ENCODE results near the gene EIF3F. TPM values are rescaled to one million over a fixed set of nuclear protein-coding genes. Genes with fewer than 3 reads are reported as not detected.

EIF3F gene
- total and polyA plus RNA-seq, 4 donors = 110 to 277 (median 217) TPM

DNA sequence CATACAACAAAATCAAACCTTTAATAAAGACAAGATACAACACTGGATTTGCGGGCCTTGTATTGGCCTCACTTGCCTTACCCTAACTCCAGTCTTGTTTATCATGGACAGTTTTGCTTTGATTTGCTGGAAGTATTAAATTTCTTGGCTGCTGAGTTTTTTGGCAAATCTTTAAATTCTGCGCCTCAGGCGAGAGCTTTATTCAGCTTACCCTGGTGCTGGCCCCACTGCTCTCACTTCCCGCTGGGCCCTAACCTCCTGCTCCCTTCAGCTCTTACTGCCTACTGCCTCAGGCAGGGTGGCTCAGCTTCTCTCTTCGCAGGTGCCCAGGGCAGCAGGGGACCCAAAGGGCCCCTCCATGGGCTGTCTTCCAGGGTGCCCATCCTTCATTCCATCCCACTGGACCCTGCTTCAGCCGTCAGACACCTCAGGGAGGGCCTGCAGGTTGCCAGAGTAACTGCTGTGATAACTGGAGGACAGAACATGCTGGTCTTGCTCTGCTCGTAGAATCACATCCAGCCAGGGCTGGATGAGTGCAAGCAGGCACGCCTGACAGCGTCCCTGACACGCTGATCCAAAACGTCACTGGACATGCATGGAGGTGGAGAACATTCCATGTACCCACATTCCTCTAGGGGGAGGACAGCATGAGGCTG, 48.2 kb downstream of the EIF3F start:
- H3K27me3 ChIP-seq (ENCODE audit: control insufficient read depth, insufficient read depth, low read length) = no peaks in the 10 kb centered on the region
- DNase-seq (ENCODE audit: low read depth in 4 of 6, low spot score in 6 of 6) = peak in 1 of 6 donors; percentile 61
- peak overlapping the region; percentile 43 for H3K27ac ChIP-seq (ENCODE audit: low read depth, low read length)
- H3K4me3 ChIP-seq (ENCODE audit: low read depth, low read length) = no peak overlapping the region
- WGBS (ENCODE audit: insufficient coverage) = 65% methylated on average over 10 of the region's 11 CpGs
- H3K4me1 ChIP-seq (ENCODE audit: control insufficient read depth, insufficient read depth, low read length) = peaks cover 52% of the 10 kb centered on the region
- no peaks in the 10 kb centered on the region for H3K9me3 ChIP-seq (ENCODE audit: control insufficient read depth, insufficient read depth, low read length)
- H3K36me3 ChIP-seq (ENCODE audit: control insufficient read depth, insufficient read depth, low read length) = peaks cover 4% of the 10 kb centered on the region

DNA sequence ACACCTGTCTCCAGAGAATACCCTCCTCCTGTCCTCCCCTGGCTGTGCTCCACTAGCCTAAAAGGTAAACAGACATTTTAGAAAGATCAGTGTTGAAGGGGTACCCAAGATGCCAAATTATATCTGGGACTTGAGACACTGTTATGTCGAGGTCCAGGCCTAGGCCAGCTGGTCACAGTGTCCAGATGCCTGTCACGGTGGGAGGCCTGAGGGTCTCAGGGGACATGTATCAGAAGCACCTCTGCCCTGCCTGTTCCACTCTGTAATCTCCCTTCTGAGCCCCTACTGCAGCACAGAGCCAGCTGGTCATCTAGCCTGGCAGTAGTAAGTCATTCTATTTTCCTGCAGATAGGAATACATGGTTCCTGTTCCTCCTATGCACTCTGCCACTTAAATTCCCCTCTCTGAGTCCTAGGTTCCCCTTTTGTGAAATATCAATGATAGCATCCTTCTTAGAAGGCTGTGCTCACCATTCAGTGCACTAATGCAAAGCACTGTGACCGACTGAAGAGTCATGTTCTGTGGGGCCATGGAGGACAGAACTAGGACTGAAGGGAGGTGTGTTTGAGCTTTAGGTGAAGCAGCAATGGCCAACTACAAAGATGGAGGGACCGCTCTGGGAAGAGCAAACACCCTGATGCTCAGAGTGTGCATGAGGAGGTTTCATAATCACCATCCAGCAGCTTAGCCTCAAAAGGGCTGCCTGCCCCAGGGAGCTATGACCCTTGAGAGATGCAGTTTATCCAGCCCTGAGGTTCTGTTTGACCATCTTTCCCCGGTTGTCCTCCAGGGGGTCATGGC, 49.1 kb downstream of the EIF3F start:
- peak overlapping the region; percentile 43 for H3K27ac ChIP-seq (ENCODE audit: low read depth, low read length)
- H3K4me1 ChIP-seq (ENCODE audit: control insufficient read depth, insufficient read depth, low read length) = peaks cover 52% of the 10 kb centered on the region
- peaks cover 4% of the 10 kb centered on the region for H3K36me3 ChIP-seq (ENCODE audit: control insufficient read depth, insufficient read depth, low read length)
- 90% methylated on average over 5 of the region's 5 CpGs for WGBS (ENCODE audit: insufficient coverage)
- no peak overlapping the region for H3K4me3 ChIP-seq (ENCODE audit: low read depth, low read length)
- no peak for DNase-seq (ENCODE audit: low read depth in 4 of 6, low spot score in 6 of 6)
- H3K9me3 ChIP-seq (ENCODE audit: control insufficient read depth, insufficient read depth, low read length) = no peaks in the 10 kb centered on the region
- H3K27me3 ChIP-seq (ENCODE audit: control insufficient read depth, insufficient read depth, low read length) = no peaks in the 10 kb centered on the region

DNA sequence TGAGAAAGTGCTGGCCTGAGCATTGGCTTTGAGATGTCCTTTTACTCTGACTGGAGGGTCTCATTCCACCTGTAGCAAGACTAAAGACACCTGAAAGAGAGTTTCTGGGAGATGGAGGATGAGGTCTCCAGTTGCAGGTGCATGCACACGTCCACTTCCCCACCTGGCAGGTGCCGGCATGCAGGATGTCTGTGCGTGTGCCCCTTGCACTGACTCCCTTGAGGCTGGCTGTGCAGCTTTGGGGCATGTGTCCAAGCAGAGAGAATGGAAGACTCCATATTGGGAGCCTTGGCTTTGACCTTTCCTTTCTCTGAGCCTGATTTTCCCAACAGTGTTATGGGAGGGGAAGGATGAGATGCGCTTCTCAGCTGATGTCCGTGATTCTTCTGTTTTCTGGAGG, 49.8 kb downstream of the EIF3F start:
- Histone ChIP-seq H3K4me1 (ENCODE audit: control insufficient read depth, insufficient read depth, low read length) (peaks cover 52% of the 10 kb centered on the region), H3K27ac (ENCODE audit: low read depth, low read length) (no peak overlapping the region), H3K4me3 (ENCODE audit: low read depth, low read length) (no peak overlapping the region), H3K36me3 (ENCODE audit: control insufficient read depth, insufficient read depth, low read length) (no peaks in the 10 kb centered on the region), H3K27me3 (ENCODE audit: control insufficient read depth, insufficient read depth, low read length) (no peaks in the 10 kb centered on the region), H3K9me3 (ENCODE audit: control insufficient read depth, insufficient read depth, low read length) (no peaks in the 10 kb centered on the region)
- DNase-seq (ENCODE audit: low read depth in 4 of 6, low spot score in 6 of 6) = no peak
- WGBS (ENCODE audit: insufficient coverage) = 100% methylated on average over 3 of the region's 5 CpGs

DNA sequence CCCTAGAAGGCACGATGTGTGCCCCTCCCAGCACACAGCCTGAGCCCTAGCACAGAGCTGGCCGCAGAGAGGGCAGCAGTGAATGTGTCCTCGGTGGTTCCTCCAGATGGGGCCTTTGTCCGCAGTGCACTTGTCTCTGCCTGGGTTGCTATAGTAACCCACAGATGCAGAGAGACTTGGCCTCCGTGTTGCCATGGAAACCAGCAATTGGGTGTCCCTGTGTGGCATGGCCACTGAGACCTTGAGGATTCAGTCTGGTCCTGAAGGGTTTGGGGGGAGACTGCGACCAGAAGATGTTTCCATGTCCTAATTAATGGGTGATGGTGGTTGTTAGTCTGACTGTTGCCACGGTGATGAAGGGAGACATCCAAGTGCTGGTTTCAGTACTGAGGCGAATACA, 51.3 kb downstream of the EIF3F start:
- no peaks in the 10 kb centered on the region for H3K27me3 ChIP-seq (ENCODE audit: control insufficient read depth, insufficient read depth, low read length)
- WGBS (ENCODE audit: insufficient coverage) = 16% methylated on average over 8 of the region's 8 CpGs
- no peaks in the 10 kb centered on the region for H3K9me3 ChIP-seq (ENCODE audit: control insufficient read depth, insufficient read depth, low read length)
- H3K4me1 ChIP-seq (ENCODE audit: control insufficient read depth, insufficient read depth, low read length) = peaks cover 42% of the 10 kb centered on the region
- H3K4me3 ChIP-seq (ENCODE audit: low read depth, low read length) = no peak overlapping the region
- peak; percentile 62 to 97 (median 73) for DNase-seq (ENCODE audit: low read depth in 4 of 6, low spot score in 6 of 6)
- H3K36me3 ChIP-seq (ENCODE audit: control insufficient read depth, insufficient read depth, low read length) = no peaks in the 10 kb centered on the region
- no peak overlapping the region for H3K27ac ChIP-seq (ENCODE audit: low read depth, low read length)

DNA sequence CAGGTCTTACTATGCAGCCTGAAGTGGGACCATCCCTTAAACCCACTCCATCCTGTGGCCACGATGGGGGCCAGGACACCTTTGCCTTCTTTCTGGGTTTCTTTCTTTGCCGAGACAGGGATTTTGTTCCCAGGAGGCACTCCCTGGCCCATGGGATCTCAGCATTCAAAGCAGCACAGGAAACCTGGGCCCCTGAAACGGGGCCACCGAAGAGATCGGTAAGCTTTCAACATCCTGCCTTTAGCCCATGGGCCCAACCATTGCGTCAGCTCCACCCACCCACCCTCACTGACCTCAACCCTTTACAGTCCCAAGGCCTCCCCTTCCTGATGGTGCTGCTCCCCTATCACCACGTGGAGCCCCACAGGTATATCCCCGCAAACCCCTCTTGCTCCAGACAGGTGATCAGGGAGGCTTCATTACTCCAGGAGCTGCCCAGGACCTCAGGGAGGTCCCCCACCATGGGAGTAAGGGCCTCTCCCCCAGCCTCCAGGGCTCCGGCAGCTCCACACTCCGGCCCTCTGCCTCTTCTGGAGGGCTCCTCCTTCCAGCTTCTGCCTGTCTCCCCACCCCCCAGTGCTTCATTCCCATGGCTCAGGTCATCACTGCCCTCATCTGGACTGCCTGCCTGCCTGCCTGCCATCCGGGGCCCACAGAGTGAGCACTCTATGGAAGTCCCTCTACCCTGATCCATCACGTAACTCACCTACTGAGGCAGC, 51.8 kb downstream of the EIF3F start:
- DNase-seq (ENCODE audit: low read depth in 4 of 6, low spot score in 6 of 6) = no peak
- Histone ChIP-seq H3K4me3 (ENCODE audit: low read depth, low read length) (no peak overlapping the region), H3K36me3 (ENCODE audit: control insufficient read depth, insufficient read depth, low read length) (no peaks in the 10 kb centered on the region), H3K27me3 (ENCODE audit: control insufficient read depth, insufficient read depth, low read length) (no peaks in the 10 kb centered on the region), H3K4me1 (ENCODE audit: control insufficient read depth, insufficient read depth, low read length) (peaks cover 36% of the 10 kb centered on the region), H3K9me3 (ENCODE audit: control insufficient read depth, insufficient read depth, low read length) (no peaks in the 10 kb centered on the region), H3K27ac (ENCODE audit: low read depth, low read length) (no peak overlapping the region)
- WGBS (ENCODE audit: insufficient coverage) = 77% methylated on average over 11 of the region's 12 CpGs

DNA sequence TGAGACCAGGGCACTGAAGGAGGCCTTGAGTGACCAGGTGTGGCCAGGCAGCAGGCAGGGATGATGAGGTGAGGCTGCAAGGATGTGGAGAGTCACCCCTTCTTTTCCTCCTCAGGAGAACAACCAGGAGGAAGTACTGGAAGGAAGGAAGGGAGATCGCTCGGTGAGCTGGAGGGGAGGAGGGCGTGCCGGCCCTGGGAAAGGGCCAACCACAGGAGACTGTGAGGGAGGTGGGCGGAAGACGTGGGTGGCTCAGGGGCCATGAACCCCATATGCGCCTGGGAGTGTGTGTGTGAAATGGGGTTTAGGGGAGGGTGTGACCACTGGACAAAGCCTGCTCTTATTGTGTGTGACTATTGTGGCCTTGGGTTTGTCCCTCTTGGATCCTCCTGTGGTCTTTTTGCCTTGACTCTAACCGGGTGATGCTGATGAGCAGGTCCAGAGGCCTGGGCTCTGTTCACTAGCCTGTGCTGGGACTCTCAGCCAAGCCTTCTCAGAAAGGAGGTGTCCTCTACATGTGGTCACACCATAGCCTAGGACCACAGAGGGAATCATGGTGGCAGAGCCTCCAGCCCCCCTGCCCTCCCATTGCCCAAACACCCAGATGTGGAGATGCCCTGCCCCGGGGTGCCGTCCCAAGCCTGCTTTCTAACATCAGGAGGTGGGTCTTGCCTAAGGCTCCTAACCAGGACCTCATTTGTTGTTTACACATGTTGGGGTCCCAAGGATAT, 52.6 kb downstream of the EIF3F start:
- H3K27ac ChIP-seq (ENCODE audit: low read depth, low read length) = no peak overlapping the region
- DNase-seq (ENCODE audit: low read depth in 4 of 6, low spot score in 6 of 6) = no peak
- WGBS (ENCODE audit: insufficient coverage) = 91% methylated on average over 10 of the region's 10 CpGs

DNA sequence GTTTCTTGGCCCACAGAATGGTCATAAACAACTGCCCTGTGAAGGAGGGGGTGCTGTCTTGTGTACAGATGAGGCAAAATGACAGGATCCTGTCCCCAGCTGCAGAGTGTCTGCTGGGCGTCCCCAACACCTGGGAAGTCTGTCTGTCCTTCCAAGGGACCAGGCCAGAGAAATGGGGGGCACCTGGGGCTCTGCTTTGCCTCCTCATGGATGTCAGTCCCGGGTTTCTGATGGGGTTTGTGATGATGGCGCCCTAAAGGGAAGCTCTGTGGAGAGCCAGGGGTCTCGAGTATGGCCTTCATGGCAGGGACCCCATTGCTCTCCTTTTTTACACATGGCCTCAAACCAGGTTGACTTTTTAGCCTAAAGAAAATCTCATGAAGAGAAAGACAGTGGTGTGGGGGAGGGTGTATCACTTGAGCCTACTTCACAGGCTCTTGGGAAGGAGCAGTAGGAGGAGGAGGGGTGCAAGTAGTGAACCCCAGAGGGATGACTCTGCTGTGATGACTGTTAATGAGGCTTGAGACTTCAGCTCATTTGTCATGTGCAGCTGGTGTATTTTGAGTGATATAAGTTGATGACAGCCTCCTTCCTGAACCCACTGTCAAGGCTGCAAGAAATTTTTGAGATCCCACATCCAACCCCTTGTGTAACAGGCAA, 53.3 kb downstream of the EIF3F start:
- Histone ChIP-seq H3K4me3 (ENCODE audit: low read depth, low read length) (no peak overlapping the region), H3K4me1 (ENCODE audit: control insufficient read depth, insufficient read depth, low read length) (peaks cover 29% of the 10 kb centered on the region), H3K36me3 (ENCODE audit: control insufficient read depth, insufficient read depth, low read length) (no peaks in the 10 kb centered on the region), H3K27me3 (ENCODE audit: control insufficient read depth, insufficient read depth, low read length) (no peaks in the 10 kb centered on the region), H3K27ac (ENCODE audit: low read depth, low read length) (no peak overlapping the region), H3K9me3 (ENCODE audit: control insufficient read depth, insufficient read depth, low read length) (no peaks in the 10 kb centered on the region)
- no peak for DNase-seq (ENCODE audit: low read depth in 4 of 6, low spot score in 6 of 6)
- 89% methylated on average over 3 of the region's 4 CpGs for WGBS (ENCODE audit: insufficient coverage)

More for the DNA sequence above, 52.6 kb downstream of the EIF3F start:
- no peak overlapping the region for H3K4me3 ChIP-seq (ENCODE audit: low read depth, low read length)
- peaks cover 32% of the 10 kb centered on the region for H3K4me1 ChIP-seq (ENCODE audit: control insufficient read depth, insufficient read depth, low read length)
- H3K27me3 ChIP-seq (ENCODE audit: control insufficient read depth, insufficient read depth, low read length) = no peaks in the 10 kb centered on the region
- H3K9me3 ChIP-seq (ENCODE audit: control insufficient read depth, insufficient read depth, low read length) = no peaks in the 10 kb centered on the region
- H3K36me3 ChIP-seq (ENCODE audit: control insufficient read depth, insufficient read depth, low read length) = no peaks in the 10 kb centered on the region

DNA sequence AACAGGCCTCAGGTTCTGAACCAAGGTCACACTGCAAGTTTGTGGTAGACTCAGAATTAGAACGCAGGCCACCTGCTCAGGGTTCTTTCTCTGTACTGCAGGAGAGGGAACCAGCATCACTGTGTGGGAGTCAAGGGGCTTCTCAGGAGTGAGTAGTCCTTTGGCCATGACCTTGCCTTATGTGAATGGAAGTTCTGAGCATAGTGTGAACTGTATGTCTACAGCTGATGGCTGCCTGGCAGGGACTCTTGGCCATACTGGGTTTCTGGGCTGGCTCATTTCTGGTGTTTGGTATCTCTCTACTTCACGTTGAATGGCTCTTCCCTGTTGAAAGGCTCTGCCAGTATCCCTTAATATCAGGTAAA, 53.8 kb downstream of the EIF3F start:
- H3K27ac ChIP-seq (ENCODE audit: low read depth, low read length) = no peak overlapping the region

DNA sequence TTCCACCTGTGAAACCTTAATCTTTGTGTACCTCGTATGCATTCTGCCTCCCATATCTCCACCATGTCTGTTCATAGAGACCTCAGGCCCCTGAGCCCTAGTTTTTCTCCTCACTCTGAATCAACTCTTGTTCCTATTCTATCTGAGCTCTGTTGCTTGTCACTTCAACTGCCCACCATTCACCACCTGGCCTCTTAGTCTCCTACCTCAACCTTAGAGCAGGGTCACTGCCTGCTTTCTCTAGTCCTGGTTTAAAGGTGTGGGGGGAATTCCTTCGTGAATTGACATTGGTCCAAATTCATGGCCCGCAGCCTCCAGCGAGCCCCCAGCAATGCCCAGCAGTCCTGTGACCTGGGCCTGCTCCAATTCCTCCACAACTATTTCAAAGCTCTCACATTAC, 54.4 kb downstream of the EIF3F start:
- no peak overlapping the region for H3K4me3 ChIP-seq (ENCODE audit: low read depth, low read length)
- H3K4me1 ChIP-seq (ENCODE audit: control insufficient read depth, insufficient read depth, low read length) = peaks cover 22% of the 10 kb centered on the region
- WGBS (ENCODE audit: insufficient coverage) = 80% methylated on average over 1 of the region's 4 CpGs
- no peaks in the 10 kb centered on the region for H3K9me3 ChIP-seq (ENCODE audit: control insufficient read depth, insufficient read depth, low read length)
- peaks cover 2% of the 10 kb centered on the region for H3K36me3 ChIP-seq (ENCODE audit: control insufficient read depth, insufficient read depth, low read length)
- H3K27me3 ChIP-seq (ENCODE audit: control insufficient read depth, insufficient read depth, low read length) = no peaks in the 10 kb centered on the region
- no peak for DNase-seq (ENCODE audit: low read depth in 4 of 6, low spot score in 6 of 6)
- no peak overlapping the region for H3K27ac ChIP-seq (ENCODE audit: low read depth, low read length)

More for the DNA sequence above, 53.8 kb downstream of the EIF3F start:
- Histone ChIP-seq H3K4me3 (ENCODE audit: low read depth, low read length) (no peak overlapping the region), H3K27me3 (ENCODE audit: control insufficient read depth, insufficient read depth, low read length) (no peaks in the 10 kb centered on the region), H3K9me3 (ENCODE audit: control insufficient read depth, insufficient read depth, low read length) (no peaks in the 10 kb centered on the region), H3K36me3 (ENCODE audit: control insufficient read depth, insufficient read depth, low read length) (peaks cover 2% of the 10 kb centered on the region), H3K4me1 (ENCODE audit: control insufficient read depth, insufficient read depth, low read length) (peaks cover 24% of the 10 kb centered on the region)
- DNase-seq (ENCODE audit: low read depth in 4 of 6, low spot score in 6 of 6) = no peak
- 90% methylated on average over 2 of the region's 2 CpGs for WGBS (ENCODE audit: insufficient coverage)
